ENCODE data around the gene SDF2.

DNA sequence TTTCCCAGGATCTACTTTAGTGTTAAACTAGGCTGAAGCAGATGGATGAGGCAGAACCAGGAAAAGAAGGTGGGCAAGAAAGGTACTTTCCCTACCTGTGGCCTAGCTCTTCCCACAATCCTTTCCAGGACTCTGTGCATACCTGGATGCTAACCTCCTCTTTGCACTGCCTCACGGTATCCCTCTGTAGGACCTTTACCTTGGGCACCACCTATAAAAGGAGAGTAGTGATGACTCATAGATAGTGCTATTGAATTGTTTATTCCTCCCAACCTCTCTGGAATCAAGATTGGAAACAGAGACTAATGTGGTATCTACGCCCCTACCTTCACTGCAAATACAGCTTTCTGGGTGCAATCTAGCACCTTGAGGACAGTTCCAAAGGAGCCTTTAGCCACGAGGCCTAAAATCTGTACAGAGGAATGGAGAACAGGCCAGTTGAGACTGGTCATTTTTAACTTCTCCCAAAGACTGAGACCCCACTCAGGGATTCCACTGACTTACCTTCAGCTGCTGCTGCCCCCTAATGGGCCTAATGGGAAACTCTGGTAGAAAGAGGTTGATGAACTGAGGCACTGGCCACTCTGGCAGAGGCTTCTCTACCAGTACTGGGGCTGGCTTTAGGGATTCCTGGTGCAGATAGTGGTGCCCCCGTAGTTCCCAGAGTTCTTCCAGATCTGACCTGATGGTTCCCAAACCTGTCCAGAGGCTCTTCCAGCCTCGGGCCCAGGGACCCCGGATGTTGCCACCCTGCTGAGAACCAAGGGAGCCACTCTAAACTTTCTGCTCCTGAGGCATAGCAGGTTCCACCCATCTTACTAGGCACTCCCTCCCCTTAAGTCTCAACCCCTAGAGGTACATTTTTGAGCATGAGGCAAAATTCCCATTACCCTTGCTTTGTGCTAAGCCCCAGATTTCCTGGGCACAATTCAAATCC is 48.5 kb downstream of the SDF2 start:
- TF ChIP-seq, protein P1, sequence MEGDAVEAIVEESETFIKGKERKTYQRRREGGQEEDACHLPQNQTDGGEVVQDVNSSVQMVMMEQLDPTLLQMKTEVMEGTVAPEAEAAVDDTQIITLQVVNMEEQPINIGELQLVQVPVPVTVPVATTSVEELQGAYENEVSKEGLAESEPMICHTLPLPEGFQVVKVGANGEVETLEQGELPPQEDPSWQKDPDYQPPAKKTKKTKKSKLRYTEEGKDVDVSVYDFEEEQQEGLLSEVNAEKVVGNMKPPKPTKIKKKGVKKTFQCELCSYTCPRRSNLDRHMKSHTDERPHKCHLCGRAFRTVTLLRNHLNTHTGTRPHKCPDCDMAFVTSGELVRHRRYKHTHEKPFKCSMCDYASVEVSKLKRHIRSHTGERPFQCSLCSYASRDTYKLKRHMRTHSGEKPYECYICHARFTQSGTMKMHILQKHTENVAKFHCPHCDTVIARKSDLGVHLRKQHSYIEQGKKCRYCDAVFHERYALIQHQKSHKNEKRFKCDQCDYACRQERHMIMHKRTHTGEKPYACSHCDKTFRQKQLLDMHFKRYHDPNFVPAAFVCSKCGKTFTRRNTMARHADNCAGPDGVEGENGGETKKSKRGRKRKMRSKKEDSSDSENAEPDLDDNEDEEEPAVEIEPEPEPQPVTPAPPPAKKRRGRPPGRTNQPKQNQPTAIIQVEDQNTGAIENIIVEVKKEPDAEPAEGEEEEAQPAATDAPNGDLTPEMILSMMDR (IDR thresholded peaks at IDR 0.05): peak; percentile 79
- no peak for TF ChIP-seq ZFX (IDR thresholded peaks at IDR 0.05; ENCODE audit: borderline replicate concordance)

Data from 22Rv1 (cell line).